OCI-LY3 (cell line): ENCODE results near the gene S100A4.
A peak's percentile ranks its signal among the peaks of the same experiment; 100 is the strongest.
"Not testable (repeated sequence)": the region's sequence is repeated elsewhere in the genome, so short reads cannot be mapped to it uniquely, and the experiment has no call there.

Experiments
- H2AFZ ChIP-seq: fragments of 200-600, 300-600 bp; shearing (Covaris generic); 2 replicates; pipeline ENCODE4 v1.6.0; 2014; ENCODE audit warnings: antibody characterized with exemption, low read depth, low read length
- H3K27ac ChIP-seq: fragments of 200-600, 300-600 bp; sonication (generic); 2 replicates; pipeline ENCODE4 v1.5.1; 2014; ENCODE audit warnings: mild to moderate bottlenecking, low read length, moderate library complexity, mixed read lengths
- H3K27me3 ChIP-seq: fragments of 200-600, 300-600 bp; sonication (generic); 2 replicates; pipeline ENCODE4 v1.6.1; 2014; ENCODE audit warnings: low read depth, low read length, mixed read lengths
- H3K36me3 ChIP-seq: fragments of 200-600, 300-600 bp; sonication (generic); replicated peaks from 2 replicates; pipeline ENCODE3; 2014; ENCODE audit warnings: low read depth, low read length, mixed read lengths
- H3K4me1 ChIP-seq: fragments of 300-600, 200-600 bp; sonication (generic); 2 replicates; pipeline ENCODE4 v1.6.1; 2014; ENCODE audit warnings: low read length, mixed read lengths
- H3K4me2 ChIP-seq: fragments of 200-600, 300-600 bp; sonication (generic); 2 replicates; pipeline ENCODE4 v1.6.1; 2014; ENCODE audit warnings: low read length, mixed read lengths
- H3K4me3 ChIP-seq: fragments of 300-600, 200-600 bp; sonication (generic); 2 replicates; pipeline ENCODE4 v1.5.1; 2014; ENCODE audit warnings: antibody characterized with exemption, mild to moderate bottlenecking, low read length, moderate library complexity
- H3K79me2 ChIP-seq: fragments of 300-600, 200-600 bp; shearing (Covaris generic); 2 replicates; pipeline ENCODE4 v1.6.1; 2014; ENCODE audit warnings: mild to moderate bottlenecking, low read length, mixed read lengths
- H3K9ac ChIP-seq: fragments of 300-600, 200-600 bp; shearing (Covaris generic); 2 replicates; pipeline ENCODE4 v1.6.0; 2014; ENCODE audit warnings: mild to moderate bottlenecking, low read length, moderate library complexity
- H3K9me3 ChIP-seq: fragments of 200-600, 300-600 bp; shearing (Covaris generic); 2 replicates; pipeline ENCODE4 v1.6.1; 2014; ENCODE audit warnings: low read length, mixed read lengths; ENCODE audit not compliant: insufficient read depth
- H4K20me1 ChIP-seq: fragments of 200-600, 300-600 bp; sonication (generic); 2 replicates; pipeline ENCODE4 v1.6.1; 2016; ENCODE audit warnings: low read length, mixed read lengths; ENCODE audit not compliant: insufficient read depth
- EZH2phosphoT487 ChIP-seq: fragments of 200-600 bp; shearing (Covaris generic); IDR thresholded peaks from 2 replicates; pipeline ENCODE4 v1.6.1; 2018; ENCODE audit warnings: antibody characterized with exemption, mixed run types, low read depth
- TF ChIP-seq, protein P1 (sequence below): fragments of 200-600, 300-600 bp; sonication (generic); IDR thresholded peaks from 2 replicates; pipeline ENCODE4 v1.5.1; 2014; ENCODE audit warnings: antibody characterized with exemption, low read length, low read depth

S100A4 gene

DNA sequence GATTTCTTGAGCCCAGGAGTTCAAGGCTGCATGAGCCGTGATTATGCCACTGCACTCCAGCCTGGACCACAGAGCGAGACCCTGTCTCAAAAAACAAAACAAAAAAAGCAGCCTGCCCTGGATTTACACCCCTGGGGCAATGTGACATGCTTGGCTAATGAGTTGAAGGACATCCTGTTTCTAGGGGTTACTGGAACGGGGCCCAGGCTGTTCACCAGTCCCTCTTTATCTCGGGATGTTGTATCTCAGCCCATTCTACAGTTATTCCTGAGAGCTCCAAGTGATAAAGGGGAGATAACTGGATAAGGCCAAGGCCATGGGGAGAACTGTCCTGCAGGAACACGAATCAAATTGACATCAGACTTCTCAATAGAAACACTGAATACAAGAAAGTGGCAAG is 41.7 kb upstream of the S100A4 start:
- Histone ChIP-seq H3K79me2 (no peaks in the 10 kb centered on the region), H3K9me3 (no peaks in the 10 kb centered on the region), H4K20me1 (no peaks in the 10 kb centered on the region), H3K4me2 (peak overlapping the region; percentile 53), H3K27me3 (no peaks in the 10 kb centered on the region), H3K36me3 (no peaks in the 10 kb centered on the region), H3K4me3 (no peak overlapping the region), H3K9ac (peak overlapping the region; percentile 40; the same call in 1 of the 2 replicates), H3K4me1 (peaks cover 36% of the 10 kb centered on the region), H3K27ac (no peak overlapping the region), H2AFZ (peak overlapping the region; percentile 74; the same call in 1 of the 2 replicates)
- TF ChIP-seq, protein P1, sequence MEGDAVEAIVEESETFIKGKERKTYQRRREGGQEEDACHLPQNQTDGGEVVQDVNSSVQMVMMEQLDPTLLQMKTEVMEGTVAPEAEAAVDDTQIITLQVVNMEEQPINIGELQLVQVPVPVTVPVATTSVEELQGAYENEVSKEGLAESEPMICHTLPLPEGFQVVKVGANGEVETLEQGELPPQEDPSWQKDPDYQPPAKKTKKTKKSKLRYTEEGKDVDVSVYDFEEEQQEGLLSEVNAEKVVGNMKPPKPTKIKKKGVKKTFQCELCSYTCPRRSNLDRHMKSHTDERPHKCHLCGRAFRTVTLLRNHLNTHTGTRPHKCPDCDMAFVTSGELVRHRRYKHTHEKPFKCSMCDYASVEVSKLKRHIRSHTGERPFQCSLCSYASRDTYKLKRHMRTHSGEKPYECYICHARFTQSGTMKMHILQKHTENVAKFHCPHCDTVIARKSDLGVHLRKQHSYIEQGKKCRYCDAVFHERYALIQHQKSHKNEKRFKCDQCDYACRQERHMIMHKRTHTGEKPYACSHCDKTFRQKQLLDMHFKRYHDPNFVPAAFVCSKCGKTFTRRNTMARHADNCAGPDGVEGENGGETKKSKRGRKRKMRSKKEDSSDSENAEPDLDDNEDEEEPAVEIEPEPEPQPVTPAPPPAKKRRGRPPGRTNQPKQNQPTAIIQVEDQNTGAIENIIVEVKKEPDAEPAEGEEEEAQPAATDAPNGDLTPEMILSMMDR: no peak
- no peak for TF ChIP-seq EZH2phosphoT487

GRCh38 chr1:153586347-153586746 is 40.7 kb upstream of the S100A4 start:
- Histone ChIP-seq H2AFZ (peak overlapping the region; percentile 78), H3K36me3 (no peaks in the 10 kb centered on the region), H4K20me1 (no peaks in the 10 kb centered on the region), H3K79me2 (no peaks in the 10 kb centered on the region), H3K9me3 (no peaks in the 10 kb centered on the region), H3K4me3 (no peak overlapping the region), H3K4me1 (peaks cover 36% of the 10 kb centered on the region), H3K9ac (no peak overlapping the region), H3K27ac (no peak overlapping the region), H3K27me3 (no peaks in the 10 kb centered on the region), H3K4me2 (no peak overlapping the region)
- TF ChIP-seq, protein P1: no peak
- no peak for TF ChIP-seq EZH2phosphoT487

GRCh38 chr1:153585006-153585405 is 39.4 kb upstream of the S100A4 start:
- H3K27ac ChIP-seq: no peak overlapping the region
- no peaks in the 10 kb centered on the region for H3K27me3 ChIP-seq
- no peak overlapping the region for H2AFZ ChIP-seq
- H3K36me3 ChIP-seq: no peaks in the 10 kb centered on the region
- TF ChIP-seq EZH2phosphoT487: no peak
- TF ChIP-seq, protein P1: no peak
- no peak overlapping the region for H3K4me2 ChIP-seq
- H4K20me1 ChIP-seq: no peaks in the 10 kb centered on the region
- H3K9ac ChIP-seq: no peak overlapping the region
- H3K9me3 ChIP-seq: no peaks in the 10 kb centered on the region
- peaks cover 36% of the 10 kb centered on the region for H3K4me1 ChIP-seq
- H3K4me3 ChIP-seq: no peak overlapping the region
- no peaks in the 10 kb centered on the region for H3K79me2 ChIP-seq

DNA sequence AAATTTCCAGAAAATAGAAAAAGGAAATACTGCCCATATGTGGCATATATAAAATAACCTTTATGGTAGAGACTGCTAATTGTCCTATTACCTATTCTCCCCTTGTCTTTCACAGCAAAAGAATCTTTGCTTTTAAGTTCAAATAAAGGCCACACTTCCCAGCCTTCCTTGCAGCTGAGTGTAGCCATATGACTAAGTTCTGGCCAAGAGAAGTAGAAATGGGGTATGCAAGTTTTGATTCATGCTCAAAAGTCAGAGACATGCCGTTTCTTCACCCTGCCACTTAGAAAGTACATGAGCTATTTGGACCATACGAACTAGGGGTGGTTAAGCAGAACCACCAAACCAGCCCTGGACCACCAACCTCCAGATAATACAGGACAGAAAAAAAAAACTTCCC is 38.4 kb upstream of the S100A4 start:
- Histone ChIP-seq H3K9ac (0 out of 2 replicates have a peak overlapping the region, but pooled peaks have one; percentile 9), H3K9me3 (no peaks in the 10 kb centered on the region), H3K79me2 (no peaks in the 10 kb centered on the region), H3K4me2 (peak overlapping the region; percentile 28), H3K27me3 (no peaks in the 10 kb centered on the region), H4K20me1 (no peaks in the 10 kb centered on the region), H3K27ac (no peak overlapping the region), H3K4me1 (peaks cover 36% of the 10 kb centered on the region), H3K4me3 (no peak overlapping the region; the same call in 1 of the 2 replicates), H2AFZ (peak overlapping the region; percentile 97), H3K36me3 (no peaks in the 10 kb centered on the region)
- TF ChIP-seq, protein P1: no peak
- TF ChIP-seq EZH2phosphoT487: no peak

DNA sequence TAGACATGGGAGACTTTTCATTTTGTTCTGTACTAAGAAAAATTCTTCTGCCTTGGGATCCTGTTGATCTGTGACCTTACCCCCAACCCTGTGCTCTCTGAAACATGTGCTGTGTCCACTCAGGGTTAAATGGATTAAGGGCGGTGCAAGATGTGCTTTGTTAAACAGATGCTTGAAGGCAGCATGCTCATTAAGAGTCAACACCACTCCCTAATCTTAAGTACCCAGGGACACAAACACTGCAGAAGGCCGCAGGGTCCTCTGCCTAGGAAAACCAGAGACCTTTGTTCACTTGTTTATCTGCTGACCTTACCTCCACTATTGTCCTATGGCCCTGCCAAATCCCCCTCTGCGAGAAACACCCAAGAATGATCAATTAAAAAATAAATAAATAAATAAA is 37.9 kb upstream of the S100A4 start:
- H3K9me3 ChIP-seq, H3K4me2 ChIP-seq, H3K27ac ChIP-seq, H2AFZ ChIP-seq, H4K20me1 ChIP-seq, H3K27me3 ChIP-seq, H3K9ac ChIP-seq, H3K4me3 ChIP-seq, H3K79me2 ChIP-seq, H3K36me3 ChIP-seq: not testable (repeated sequence)
- H3K4me1 ChIP-seq: peaks cover 34% of the 10 kb centered on the region

DNA sequence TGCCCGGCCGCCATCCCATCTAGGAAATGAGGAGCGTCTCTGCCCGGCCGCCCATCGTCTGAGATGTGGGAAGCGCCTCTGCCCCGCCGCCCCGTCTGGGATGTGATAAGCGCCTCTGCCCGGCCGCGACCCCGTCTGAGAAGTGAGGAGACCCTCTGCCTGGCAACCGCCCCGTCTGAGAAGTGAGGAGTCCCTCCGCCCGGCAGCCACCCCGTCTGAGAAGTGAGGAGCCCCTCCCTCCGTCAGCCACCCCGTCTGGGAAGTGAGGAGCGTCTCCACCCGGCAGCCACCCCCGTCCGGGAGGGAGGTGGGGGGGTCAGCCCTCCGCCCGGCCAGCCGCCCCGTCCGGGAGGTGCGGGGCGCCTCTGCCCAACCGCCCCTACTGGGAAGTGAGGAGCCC is 37.2 kb upstream of the S100A4 start:
- H4K20me1 ChIP-seq, H3K36me3 ChIP-seq, H3K9me3 ChIP-seq, H3K27me3 ChIP-seq, H3K9ac ChIP-seq, H2AFZ ChIP-seq, H3K27ac ChIP-seq, H3K4me2 ChIP-seq, H3K4me3 ChIP-seq, H3K79me2 ChIP-seq: not testable (repeated sequence)
- peaks cover 28% of the 10 kb centered on the region for H3K4me1 ChIP-seq
